T-helper 1 cell (primary cell): ENCODE data around the gene NAE1.

ENCODE experiments used
- DNase-seq, 5 donors: peaks; one replicate each; pipeline ENCODE4 v3.0.0-alpha.2; 2012 to 2020

Gene NAE1

DNA sequence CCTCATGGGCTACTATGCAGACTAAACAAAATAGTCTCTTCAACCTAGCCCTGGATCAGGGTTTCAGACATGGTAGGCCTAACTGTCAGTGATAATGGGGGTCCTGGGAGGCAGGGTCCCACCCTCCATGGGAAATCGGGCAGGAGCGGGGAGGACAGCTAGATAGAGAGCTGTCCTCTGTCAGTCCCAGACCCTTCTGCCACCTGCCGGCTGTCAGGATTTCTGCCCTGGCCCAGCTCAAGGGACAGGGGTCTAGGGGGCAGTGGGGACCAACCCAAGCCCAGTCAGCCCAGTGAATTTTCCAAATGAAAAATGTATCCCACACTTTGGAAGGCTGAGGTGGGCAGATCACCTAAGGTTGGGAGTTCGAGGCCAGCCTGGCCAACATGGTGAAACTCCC lies 18.8 kb upstream of the NAE1 start:
- no peak for DNase-seq

- DNase-seq = no peak
These were observed 18.2 kb upstream of the NAE1 start for GRCh38 chr16:66849021-66849420.

DNA sequence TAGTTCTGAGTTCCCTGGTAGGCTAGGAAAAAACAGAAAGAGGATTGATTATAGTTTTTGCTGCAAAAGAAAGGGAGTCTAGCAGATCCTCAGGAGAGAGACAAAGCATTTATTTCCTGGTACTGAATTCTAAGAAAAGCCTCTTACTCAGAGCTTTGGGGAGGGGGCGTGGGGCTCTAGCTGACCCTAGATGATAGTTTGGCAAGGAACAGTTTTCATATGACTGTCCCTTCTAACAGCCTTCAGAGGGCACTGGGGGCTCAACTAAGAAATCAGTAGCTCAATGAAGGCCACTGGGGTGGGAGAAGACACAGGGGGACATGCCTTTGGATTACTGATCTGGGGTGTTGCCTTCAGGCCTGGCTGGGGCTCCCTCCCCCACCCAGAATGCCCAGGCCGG lies 17.4 kb upstream of the NAE1 start:
- no peak for DNase-seq

- no peak for DNase-seq
These were observed 16.8 kb upstream of the NAE1 start for GRCh38 chr16:66847533-66848067.

GRCh38 chr16:66846831-66847230 lies 16.1 kb upstream of the NAE1 start:
- DNase-seq = no peak

GRCh38 chr16:66846266-66846665 lies 15.5 kb upstream of the NAE1 start:
- DNase-seq = no peak

DNA sequence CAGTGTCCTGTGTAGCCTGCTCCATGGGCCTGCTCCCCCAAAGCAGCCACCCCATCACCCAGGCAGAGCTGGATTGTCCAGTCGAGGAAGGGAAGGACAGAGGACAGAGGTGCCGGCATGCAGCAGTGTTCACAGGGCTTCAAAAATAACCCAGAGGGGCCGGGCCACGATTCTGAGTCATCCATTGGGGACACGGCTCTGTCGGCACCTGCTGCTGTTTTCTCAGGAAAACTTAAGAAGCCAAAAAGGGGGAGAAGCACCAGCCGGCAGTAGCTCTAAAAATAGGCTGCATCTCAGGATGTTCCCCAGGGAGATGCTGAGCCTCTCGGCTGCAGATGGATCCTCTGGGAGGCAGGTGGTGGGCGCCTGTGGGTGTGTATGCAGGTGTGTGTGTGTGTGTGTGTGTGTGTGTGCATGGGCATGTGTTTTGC lies 15.0 kb upstream of the NAE1 start:
- DNase-seq = no peak

DNA sequence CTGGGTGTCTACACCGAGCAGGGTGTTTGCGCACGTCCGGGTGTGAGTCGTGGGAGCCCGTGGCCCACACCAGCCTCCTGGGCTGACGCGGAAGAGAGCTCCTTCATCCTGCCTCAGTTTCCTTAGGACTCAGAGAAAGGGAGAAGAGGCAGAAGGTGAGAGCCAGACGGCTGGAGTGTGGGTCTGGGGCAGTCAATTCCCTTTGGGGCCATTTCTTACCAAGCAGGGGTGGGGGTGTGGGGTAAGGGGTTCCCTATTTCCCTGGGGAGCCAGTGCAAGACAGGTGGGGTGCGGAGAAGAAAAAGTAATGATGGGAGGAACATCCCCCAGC lies 14.3 kb upstream of the NAE1 start:
- DNase-seq = no peak

DNA sequence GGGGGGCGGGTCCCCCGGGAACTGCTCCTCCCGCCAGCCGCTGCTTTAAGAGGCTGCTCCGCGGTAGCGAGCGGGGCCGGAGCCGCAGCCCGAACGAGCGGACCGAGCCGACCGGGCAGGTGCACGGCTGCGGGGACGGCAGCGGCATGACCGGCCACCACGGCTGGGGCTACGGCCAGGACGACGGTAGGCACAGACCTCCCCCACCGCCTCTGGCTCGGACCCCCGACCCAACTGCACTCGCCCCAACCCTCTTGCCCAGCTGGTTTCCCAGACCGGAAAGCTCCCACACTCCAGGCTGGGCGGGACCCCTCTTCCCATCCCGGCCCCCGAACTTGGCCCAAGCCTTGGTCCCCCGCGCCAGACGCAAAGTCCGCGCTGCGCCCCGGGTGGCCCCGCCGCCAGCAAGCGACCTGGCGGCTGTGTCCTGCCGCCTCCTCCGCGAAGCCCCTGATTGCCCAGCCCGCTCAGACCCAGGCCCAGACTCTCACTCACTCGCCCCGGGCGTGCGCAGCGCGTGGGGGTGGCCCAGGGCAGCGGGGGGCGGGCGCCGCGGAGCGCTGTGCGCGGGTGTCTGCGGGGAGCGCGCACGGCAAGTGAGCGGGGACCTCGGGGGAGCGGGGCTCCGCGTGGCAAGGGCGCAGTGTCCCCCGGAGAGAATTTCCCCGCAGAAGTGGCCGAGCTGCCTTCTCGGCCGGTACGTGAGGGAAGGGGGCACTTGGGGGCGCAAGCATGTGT lies 13.7 kb upstream of the NAE1 start, which contains the start of gene CA7:
CA7 (plus strand) TSS at position 73 of the 738 bp plus-strand sequence; CDS start at position 147, 74 bp downstream.
- no peak for DNase-seq

- DNase-seq = no peak
These were observed 13.2 kb upstream of the NAE1 start for GRCh38 chr16:66844009-66844341.

DNA sequence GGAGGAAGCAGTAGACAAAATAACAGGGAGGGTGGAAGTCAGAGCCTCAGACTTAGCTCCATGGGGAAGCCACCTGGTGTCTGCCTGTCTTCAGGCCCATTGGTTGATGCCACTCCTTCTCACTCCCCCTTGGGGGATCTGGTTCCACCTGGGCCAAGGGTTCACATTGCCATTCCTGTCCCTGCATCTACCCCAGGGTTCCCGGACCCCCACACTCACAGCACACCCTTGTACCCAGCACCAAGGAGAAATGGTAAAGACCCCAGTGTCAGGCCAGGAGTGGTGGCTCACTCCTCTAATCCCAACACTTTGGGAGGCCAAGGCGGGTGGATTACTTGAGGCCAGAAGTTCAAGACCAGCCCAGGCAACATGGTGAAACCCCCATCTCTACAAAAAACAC lies 12.4 kb upstream of the NAE1 start:
- no peak for DNase-seq

GRCh38 chr16:66842765-66843164 lies 12.0 kb upstream of the NAE1 start:
- DNase-seq = no peak

GRCh38 chr16:66841366-66841765 lies 10.6 kb upstream of the NAE1 start:
- DNase-seq = no peak

GRCh38 chr16:66840883-66841282 lies 10.1 kb upstream of the NAE1 start:
- no peak for DNase-seq

GRCh38 chr16:66834746-66835145 lies 4.0 kb upstream of the NAE1 start:
- no peak for DNase-seq

GRCh38 chr16:66832661-66833305 lies 2.0 kb upstream of the NAE1 start:
- no peak for DNase-seq

DNA sequence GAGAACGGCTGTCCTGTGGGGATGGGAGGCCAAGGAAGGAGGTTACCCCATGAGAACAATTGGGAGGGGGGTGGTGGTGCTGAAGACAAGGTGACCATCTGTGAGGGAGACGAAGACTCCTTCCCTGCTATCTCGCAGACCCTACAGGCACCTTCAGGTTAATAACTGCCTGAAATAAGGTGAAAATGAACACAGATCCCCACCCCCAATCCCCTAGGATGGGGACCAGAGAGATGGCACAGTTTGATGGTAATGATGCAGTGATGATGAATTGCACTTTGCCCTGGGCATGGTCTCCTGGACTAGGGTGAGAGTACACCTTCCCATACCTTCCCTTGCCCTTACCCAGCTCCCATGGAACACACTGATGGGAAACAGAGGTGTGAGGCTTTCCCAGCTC lies 1.4 kb upstream of the NAE1 start:
- DNase-seq = no peak

- no peak for DNase-seq
These were observed 6.8 kb downstream of the NAE1 start for GRCh38 chr16:66824006-66824405.

GRCh38 chr16:66814734-66815133 lies 16.0 kb downstream of the NAE1 start:
- no peak for DNase-seq

DNA sequence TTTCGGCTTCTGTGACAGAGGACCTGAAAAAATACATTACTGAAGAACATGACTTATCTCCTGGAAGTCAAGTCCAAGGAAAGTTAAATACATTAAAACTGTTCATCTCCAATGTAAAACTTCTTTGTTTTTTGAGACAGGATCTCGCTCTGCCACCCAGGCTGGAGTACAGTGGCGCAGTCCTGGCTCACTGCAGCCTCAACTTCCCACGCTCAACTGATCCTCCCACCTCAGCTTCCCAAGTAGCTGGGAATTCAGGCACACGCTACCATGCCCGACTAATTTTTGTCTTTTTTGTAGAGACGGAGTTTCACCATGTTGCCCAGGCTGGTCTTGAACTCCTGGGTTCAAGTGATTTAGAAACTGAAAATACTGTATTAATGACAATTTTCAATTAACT lies 19.7 kb downstream of the NAE1 start:
- no peak for DNase-seq

- DNase-seq = no peak
These were observed 20.4 kb downstream of the NAE1 start for GRCh38 chr16:66810391-66810790.

DNA sequence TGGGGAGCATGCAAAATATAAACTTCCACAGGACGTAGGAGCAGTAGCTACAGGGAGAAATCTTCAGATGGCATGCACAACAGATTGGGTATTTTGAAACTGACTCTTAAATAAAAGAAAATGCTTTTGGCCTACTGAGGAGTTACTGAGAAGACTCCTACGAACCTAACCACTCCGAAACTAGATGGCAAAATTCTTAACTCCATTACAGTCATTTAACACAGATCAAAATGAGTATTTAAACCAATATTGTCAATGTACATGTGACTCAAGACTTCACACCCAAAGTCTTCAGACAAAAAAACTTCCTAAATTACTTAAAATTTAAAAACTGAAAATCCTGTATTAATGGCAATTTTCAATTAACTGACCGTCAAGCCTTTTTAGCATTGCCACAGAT lies 21.0 kb downstream of the NAE1 start:
- DNase-seq = no peak

- DNase-seq = no peak
These were observed 28.6 kb downstream of the NAE1 start for GRCh38 chr16:66802159-66802558.

- no peak for DNase-seq
These were observed 29.3 kb downstream of the NAE1 start, which contains the start of gene TERB1 for GRCh38 chr16:66801320-66802105. Gene TERB1 (minus strand): TSS chr16:66801584. CDS start chr16:66796798, 4,786 bp downstream.
